Measurements from ENCODE around the gene CPTP.
"Not testable (repeated sequence)": the region's sequence is repeated elsewhere in the genome, so short reads cannot be mapped to it uniquely, and the experiment has no call there.

CPTP gene

GRCh38 chr1:1352786-1353388, 28.3 kb downstream of the CPTP start:
- no peak for DNase-seq

GRCh38 chr1:1353389-1354151, 29.0 kb downstream of the CPTP start:
- DNase-seq: no peak

GRCh38 chr1:1354271-1355247, 30.0 kb downstream of the CPTP start:
- no peak for DNase-seq

GRCh38 chr1:1355416-1355815, 30.8 kb downstream of the CPTP start:
- DNase-seq: no peak

- no peak for DNase-seq
Measured at GRCh38 chr1:1356166-1356795, 31.7 kb downstream of the CPTP start.

- no peak for DNase-seq
Measured at GRCh38 chr1:1356796-1357401, 32.3 kb downstream of the CPTP start.

- no peak for DNase-seq
Measured at GRCh38 chr1:1357871-1358432, 33.4 kb downstream of the CPTP start.

- DNase-seq: peak; percentile 1
Measured at GRCh38 chr1:1358433-1359271, 34.0 kb downstream of the CPTP start, which contains the start of gene MXRA8. TSS of gene MXRA8 (minus strand) at chr1:1358555. CDS start at chr1:1358504, 51 bp downstream.

GRCh38 chr1:1359308-1359663, 34.7 kb downstream of the CPTP start:
- no peak for DNase-seq

GRCh38 chr1:1359664-1360468, 35.3 kb downstream of the CPTP start:
- DNase-seq: no peak

- no peak for DNase-seq
Measured at GRCh38 chr1:1360506-1361169, 36.0 kb downstream of the CPTP start.

GRCh38 chr1:1361233-1361981, 36.8 kb downstream of the CPTP start:
- no peak for DNase-seq

GRCh38 chr1:1361982-1362423, 37.4 kb downstream of the CPTP start:
- DNase-seq: no peak

- no peak for DNase-seq
Measured at GRCh38 chr1:1364266-1364665, 39.7 kb downstream of the CPTP start.

GRCh38 chr1:1365875-1366698, 41.5 kb downstream of the CPTP start:
- DNase-seq: no peak

- no peak for DNase-seq
Measured at GRCh38 chr1:1366699-1367066, 42.1 kb downstream of the CPTP start.

GRCh38 chr1:1367315-1367714, 42.7 kb downstream of the CPTP start:
- no peak for DNase-seq

GRCh38 chr1:1370094-1370493, 45.5 kb downstream of the CPTP start:
- not testable (repeated sequence) for DNase-seq
